ENCODE measurements around the gene CHRND.

The CHRND gene

DNA sequence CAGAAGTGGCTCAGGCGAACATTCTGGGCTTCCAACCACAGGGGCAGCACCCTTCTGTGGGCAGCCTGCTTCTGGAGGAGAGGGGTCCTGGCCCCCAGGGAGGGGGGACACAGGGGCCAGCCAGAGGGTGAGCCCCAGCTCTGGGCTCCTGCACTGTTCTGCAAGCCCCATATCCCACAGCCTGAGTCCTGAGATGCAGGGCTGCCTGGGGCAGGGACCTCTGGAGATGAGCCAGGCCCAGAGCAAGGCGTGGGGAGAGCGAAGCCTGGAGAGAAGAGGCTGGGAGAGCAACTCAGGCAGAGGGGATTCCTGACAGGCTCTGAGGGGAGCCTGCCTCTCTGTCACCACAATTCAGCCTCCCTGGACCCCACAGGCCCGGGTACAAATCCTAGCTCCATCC, 19.3 kb upstream of the CHRND start:
- Histone ChIP-seq H3K27me3 (ENCODE audit: insufficient read depth, low read depth) (peaks cover 27% of the 10 kb centered on the region), H3K9ac (no peak overlapping the region), H3K79me2 (ENCODE audit: insufficient read depth, low read depth) (no peaks in the 10 kb centered on the region), H3K4me3 (IDR thresholded peaks at IDR 0.05; ENCODE audit: insufficient read depth, low read depth, low read length) (no peak overlapping the region), H3K4me2 (no peak overlapping the region), H3K36me3 (ENCODE audit: insufficient read depth) (no peaks in the 10 kb centered on the region), H3K4me1 (ENCODE audit: low read depth, poor library complexity, severe bottlenecking) (no peaks in the 10 kb centered on the region), H2AFZ (ENCODE audit: low read depth) (no peak overlapping the region), H4K20me1 (ENCODE audit: insufficient read depth) (no peaks in the 10 kb centered on the region), H3K27ac (no peak overlapping the region)
- TF ChIP-seq, protein P1, sequence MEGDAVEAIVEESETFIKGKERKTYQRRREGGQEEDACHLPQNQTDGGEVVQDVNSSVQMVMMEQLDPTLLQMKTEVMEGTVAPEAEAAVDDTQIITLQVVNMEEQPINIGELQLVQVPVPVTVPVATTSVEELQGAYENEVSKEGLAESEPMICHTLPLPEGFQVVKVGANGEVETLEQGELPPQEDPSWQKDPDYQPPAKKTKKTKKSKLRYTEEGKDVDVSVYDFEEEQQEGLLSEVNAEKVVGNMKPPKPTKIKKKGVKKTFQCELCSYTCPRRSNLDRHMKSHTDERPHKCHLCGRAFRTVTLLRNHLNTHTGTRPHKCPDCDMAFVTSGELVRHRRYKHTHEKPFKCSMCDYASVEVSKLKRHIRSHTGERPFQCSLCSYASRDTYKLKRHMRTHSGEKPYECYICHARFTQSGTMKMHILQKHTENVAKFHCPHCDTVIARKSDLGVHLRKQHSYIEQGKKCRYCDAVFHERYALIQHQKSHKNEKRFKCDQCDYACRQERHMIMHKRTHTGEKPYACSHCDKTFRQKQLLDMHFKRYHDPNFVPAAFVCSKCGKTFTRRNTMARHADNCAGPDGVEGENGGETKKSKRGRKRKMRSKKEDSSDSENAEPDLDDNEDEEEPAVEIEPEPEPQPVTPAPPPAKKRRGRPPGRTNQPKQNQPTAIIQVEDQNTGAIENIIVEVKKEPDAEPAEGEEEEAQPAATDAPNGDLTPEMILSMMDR (conservative IDR thresholded peaks at IDR 0.05; ENCODE audit: low read depth, low read length), result no peak

DNA sequence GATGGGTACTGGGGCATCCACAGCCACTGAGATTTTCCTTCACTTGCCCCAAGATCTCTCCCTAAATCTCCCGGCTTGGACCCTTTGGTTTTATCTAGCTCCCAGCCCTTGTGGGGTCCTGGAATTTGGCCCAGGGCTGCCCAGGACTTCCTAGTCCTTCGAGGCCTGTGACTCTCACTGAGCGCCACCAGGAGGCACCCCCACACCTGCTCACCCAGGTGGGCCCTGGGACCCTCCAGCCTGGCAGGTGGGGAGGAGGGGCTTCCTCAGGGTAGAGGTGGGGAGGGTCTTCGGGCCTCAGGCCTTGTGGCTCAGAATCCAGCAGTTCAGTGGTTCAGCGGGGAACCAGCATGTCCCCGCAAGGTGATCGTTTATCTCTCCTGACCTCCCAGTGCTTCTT, 17.7 kb upstream of the CHRND start:
- Histone ChIP-seq H3K79me2 (ENCODE audit: insufficient read depth, low read depth) (no peaks in the 10 kb centered on the region), H3K4me3 (IDR thresholded peaks at IDR 0.05; ENCODE audit: insufficient read depth, low read depth, low read length) (no peak overlapping the region), H3K27ac (no peak overlapping the region), H3K9ac (no peak overlapping the region), H2AFZ (ENCODE audit: low read depth) (no peak overlapping the region), H3K4me2 (no peak overlapping the region), H3K36me3 (ENCODE audit: insufficient read depth) (no peaks in the 10 kb centered on the region), H3K27me3 (ENCODE audit: insufficient read depth, low read depth) (peaks cover 29% of the 10 kb centered on the region), H3K4me1 (ENCODE audit: low read depth, poor library complexity, severe bottlenecking) (no peaks in the 10 kb centered on the region), H4K20me1 (ENCODE audit: insufficient read depth) (no peaks in the 10 kb centered on the region)
- TF ChIP-seq, protein P1 (conservative IDR thresholded peaks at IDR 0.05; ENCODE audit: low read depth, low read length), result no peak

GRCh38 chr2:232511336-232511890, 14.5 kb upstream of the CHRND start:
- Histone ChIP-seq H2AFZ (ENCODE audit: low read depth) (no peak overlapping the region), H3K9ac (no peak overlapping the region), H3K27me3 (ENCODE audit: insufficient read depth, low read depth) (peaks cover 10% of the 10 kb centered on the region; the same call in 1 of the 2 replicates), H3K4me2 (no peak overlapping the region), H3K27ac (no peak overlapping the region), H3K4me3 (IDR thresholded peaks at IDR 0.05; ENCODE audit: insufficient read depth, low read depth, low read length) (no peak overlapping the region), H4K20me1 (ENCODE audit: insufficient read depth) (no peaks in the 10 kb centered on the region), H3K36me3 (ENCODE audit: insufficient read depth) (no peaks in the 10 kb centered on the region), H3K79me2 (ENCODE audit: insufficient read depth, low read depth) (no peaks in the 10 kb centered on the region), H3K4me1 (ENCODE audit: low read depth, poor library complexity, severe bottlenecking) (no peaks in the 10 kb centered on the region)
- TF ChIP-seq, protein P1 (conservative IDR thresholded peaks at IDR 0.05; ENCODE audit: low read depth, low read length), result no peak

DNA sequence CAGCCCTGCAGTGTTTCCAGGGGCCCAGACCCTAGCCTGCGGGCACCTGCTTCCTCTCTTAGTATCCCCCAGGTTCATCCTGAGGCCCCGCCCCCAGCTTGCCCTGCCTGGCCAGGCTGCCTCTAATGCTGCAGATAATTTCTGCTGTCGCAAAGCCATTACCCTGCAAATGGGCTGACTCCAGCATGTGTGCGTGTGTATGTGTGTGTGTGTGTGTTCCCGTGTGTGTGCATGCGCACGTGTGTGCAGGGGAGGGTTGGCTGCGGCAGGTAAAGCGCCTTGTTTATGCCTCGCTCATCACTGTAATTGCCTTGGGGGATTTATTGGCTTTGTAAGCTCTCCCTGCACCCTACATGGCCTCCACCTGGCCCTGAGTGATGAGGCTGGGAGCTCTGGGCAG, 13.4 kb upstream of the CHRND start:
- Histone ChIP-seq H3K79me2 (ENCODE audit: insufficient read depth, low read depth) (no peaks in the 10 kb centered on the region), H3K36me3 (ENCODE audit: insufficient read depth) (no peaks in the 10 kb centered on the region), H3K4me3 (IDR thresholded peaks at IDR 0.05; ENCODE audit: insufficient read depth, low read depth, low read length) (no peak overlapping the region), H3K27me3 (ENCODE audit: insufficient read depth, low read depth) (peaks cover 2% of the 10 kb centered on the region; the same call in 1 of the 2 replicates), H4K20me1 (ENCODE audit: insufficient read depth) (no peaks in the 10 kb centered on the region), H3K9ac (no peak overlapping the region), H3K4me1 (ENCODE audit: low read depth, poor library complexity, severe bottlenecking) (no peaks in the 10 kb centered on the region), H3K27ac (no peak overlapping the region), H2AFZ (ENCODE audit: low read depth) (no peak overlapping the region), H3K4me2 (no peak overlapping the region)
- TF ChIP-seq, protein P1 (conservative IDR thresholded peaks at IDR 0.05; ENCODE audit: low read depth, low read length), result no peak

Measured in KMS-11 (cell line).